RWPE2 (cell line): ENCODE data around the gene BSND.
A peak's percentile ranks its signal among the peaks of the same experiment; 100 is the strongest.

Source experiments
- ATAC-seq: fragments of 200-7000 bp; cut with Tn5 transposase; 3 replicates; pipeline ENCODE4 v1.9.1; 2021; ENCODE audit warnings: low read depth
- DNase-seq: peaks from one replicate; pipeline ENCODE4 v3.0.0-alpha.2; 2020; ENCODE audit warnings: low spot score
- H3K27ac ChIP-seq: fragments of 450-650 bp; 2 replicates; pipeline ENCODE4 v1.5.1; 2017; ENCODE audit warnings: mild to moderate bottlenecking; ENCODE audit not compliant: poor library complexity, severe bottlenecking
- H3K27me3 ChIP-seq: fragments of 250-450 bp; sonication (Bioruptor Pico); 2 replicates; pipeline ENCODE4 v1.5.1; 2021; ENCODE audit warnings: mild to moderate bottlenecking, moderate library complexity; ENCODE audit not compliant: insufficient read depth, poor library complexity, severe bottlenecking
- H3K36me3 ChIP-seq: fragments of 250-450 bp; sonication (Bioruptor Pico); 2 replicates; pipeline ENCODE4 v1.5.1; 2020; ENCODE audit warnings: low read depth, mild to moderate bottlenecking, moderate library complexity
- H3K4me1 ChIP-seq: fragments of 250-450 bp; sonication (Bioruptor Pico); 2 replicates; pipeline ENCODE4 v1.5.1; 2021; ENCODE audit warnings: mild to moderate bottlenecking, moderate library complexity; ENCODE audit not compliant: insufficient read depth, poor library complexity, severe bottlenecking
- H3K4me3 ChIP-seq: fragments of 250-450 bp; sonication (Bioruptor Pico); 2 replicates; pipeline ENCODE4 v1.5.1; 2021; ENCODE audit warnings: mild to moderate bottlenecking, moderate library complexity; ENCODE audit not compliant: severe bottlenecking
- H3K9me3 ChIP-seq: fragments of 250-450 bp; sonication (Bioruptor Pico); 2 replicates; pipeline ENCODE4 v1.5.1; 2021; ENCODE audit warnings: mild to moderate bottlenecking, moderate library complexity; ENCODE audit not compliant: severe bottlenecking
- TF ChIP-seq, protein P1 (sequence below): fragments of 450-650 bp; IDR thresholded peaks from one replicate; pipeline ENCODE4 v1.5.1; 2017; ENCODE audit warnings: mild to moderate bottlenecking, moderate library complexity; ENCODE audit not compliant: poor library complexity, severe bottlenecking

Gene BSND

DNA sequence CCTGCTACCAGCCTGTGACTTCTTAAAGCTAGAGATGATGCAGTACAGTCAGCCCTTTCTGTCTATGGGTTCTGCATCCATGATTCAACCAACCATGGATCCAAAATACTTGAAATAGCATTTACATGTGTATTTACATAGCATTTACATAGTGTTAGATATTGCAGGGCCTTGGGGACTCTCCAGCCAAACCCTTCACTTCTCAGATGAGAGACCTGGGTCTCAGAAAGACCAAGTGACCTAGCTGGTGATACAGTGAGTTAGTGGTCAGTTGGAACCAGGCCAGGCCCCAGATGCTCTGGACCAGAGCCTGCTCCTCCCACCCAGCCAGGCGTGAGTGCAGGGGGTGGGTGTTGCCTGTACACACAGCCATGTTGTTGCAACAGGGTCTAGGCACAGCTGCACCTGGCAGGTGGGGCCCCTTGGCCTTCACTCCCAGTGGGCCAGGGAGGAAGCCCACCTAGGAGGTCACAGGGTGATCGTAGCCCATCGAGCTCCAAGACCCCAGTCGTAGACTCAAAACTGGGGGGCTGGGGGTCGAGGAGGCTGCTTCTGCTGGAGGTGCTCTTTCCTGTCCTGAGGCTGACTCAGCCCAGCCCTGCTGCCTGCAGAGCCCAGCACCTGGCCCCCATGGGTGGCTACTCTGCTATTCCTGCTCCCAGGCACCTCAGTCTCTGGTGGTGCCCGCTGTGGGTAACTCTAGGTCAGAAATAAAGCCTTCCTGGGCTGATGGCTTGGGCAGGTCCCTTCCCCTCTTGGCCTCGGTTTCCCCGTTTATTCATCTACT, 10.6 kb upstream of the BSND start:
- Histone ChIP-seq H3K9me3 (no peaks in the 10 kb centered on the region), H3K27ac (peak overlapping the region; percentile 8), H3K36me3 (no peaks in the 10 kb centered on the region), H3K4me1 (no peaks in the 10 kb centered on the region), H3K4me3 (no peak overlapping the region), H3K27me3 (no peaks in the 10 kb centered on the region)
- TF ChIP-seq, protein P1, sequence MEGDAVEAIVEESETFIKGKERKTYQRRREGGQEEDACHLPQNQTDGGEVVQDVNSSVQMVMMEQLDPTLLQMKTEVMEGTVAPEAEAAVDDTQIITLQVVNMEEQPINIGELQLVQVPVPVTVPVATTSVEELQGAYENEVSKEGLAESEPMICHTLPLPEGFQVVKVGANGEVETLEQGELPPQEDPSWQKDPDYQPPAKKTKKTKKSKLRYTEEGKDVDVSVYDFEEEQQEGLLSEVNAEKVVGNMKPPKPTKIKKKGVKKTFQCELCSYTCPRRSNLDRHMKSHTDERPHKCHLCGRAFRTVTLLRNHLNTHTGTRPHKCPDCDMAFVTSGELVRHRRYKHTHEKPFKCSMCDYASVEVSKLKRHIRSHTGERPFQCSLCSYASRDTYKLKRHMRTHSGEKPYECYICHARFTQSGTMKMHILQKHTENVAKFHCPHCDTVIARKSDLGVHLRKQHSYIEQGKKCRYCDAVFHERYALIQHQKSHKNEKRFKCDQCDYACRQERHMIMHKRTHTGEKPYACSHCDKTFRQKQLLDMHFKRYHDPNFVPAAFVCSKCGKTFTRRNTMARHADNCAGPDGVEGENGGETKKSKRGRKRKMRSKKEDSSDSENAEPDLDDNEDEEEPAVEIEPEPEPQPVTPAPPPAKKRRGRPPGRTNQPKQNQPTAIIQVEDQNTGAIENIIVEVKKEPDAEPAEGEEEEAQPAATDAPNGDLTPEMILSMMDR = no peak
- no peak for DNase-seq
- no peak for ATAC-seq

DNA sequence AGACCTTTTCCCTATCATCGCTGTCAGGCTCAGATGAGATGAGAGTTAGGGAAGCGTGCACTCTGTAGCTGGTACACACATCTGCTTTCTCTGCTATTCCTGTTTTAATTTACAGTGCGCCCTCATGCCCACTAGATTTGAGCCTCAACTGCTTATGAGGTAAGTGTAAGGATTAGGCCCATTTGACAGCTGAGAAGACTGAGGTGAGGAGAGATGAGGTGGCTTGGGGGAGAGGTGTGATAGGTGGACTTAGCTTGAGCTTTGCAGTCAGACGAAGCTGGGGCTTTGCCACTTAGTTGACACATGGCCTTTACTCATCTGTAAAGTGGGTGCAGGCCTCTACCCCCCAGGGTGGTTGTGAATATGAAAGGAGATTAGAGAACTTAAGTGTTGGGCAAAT, 9.8 kb upstream of the BSND start:
- Histone ChIP-seq H3K36me3 (no peaks in the 10 kb centered on the region), H3K9me3 (no peaks in the 10 kb centered on the region), H3K27me3 (no peaks in the 10 kb centered on the region), H3K4me3 (no peak overlapping the region), H3K27ac (no peak overlapping the region), H3K4me1 (no peaks in the 10 kb centered on the region)
- DNase-seq = peak; percentile 13
- TF ChIP-seq, protein P1 = no peak
- ATAC-seq = no peak

- ATAC-seq (no peak), DNase-seq (peak; percentile 34)
- TF ChIP-seq, protein P1 = no peak
- no peak overlapping the region for H3K4me3 ChIP-seq
- no peaks in the 10 kb centered on the region for H3K27me3 ChIP-seq
- no peaks in the 10 kb centered on the region for H3K36me3 ChIP-seq
- H3K9me3 ChIP-seq = no peaks in the 10 kb centered on the region
- no peak overlapping the region for H3K27ac ChIP-seq
- no peaks in the 10 kb centered on the region for H3K4me1 ChIP-seq
These were observed 9.3 kb upstream of the BSND start for GRCh38 chr1:54989473-54989872.

GRCh38 chr1:54989968-54990810, 8.5 kb upstream of the BSND start:
- no peak overlapping the region for H3K4me3 ChIP-seq
- H3K4me1 ChIP-seq = no peaks in the 10 kb centered on the region
- H3K36me3 ChIP-seq = no peaks in the 10 kb centered on the region
- peak; percentile 50; the same call in 2 of the 3 replicates for ATAC-seq
- DNase-seq = peak; percentile 26
- TF ChIP-seq, protein P1 = peak; percentile 7
- H3K9me3 ChIP-seq = no peaks in the 10 kb centered on the region
- no peaks in the 10 kb centered on the region for H3K27me3 ChIP-seq
- no peak overlapping the region for H3K27ac ChIP-seq
